Measurements from ENCODE around the gene RNF10. TPM values are rescaled to one million over a fixed set of nuclear protein-coding genes. Genes with fewer than 3 reads are reported as not detected.
"Not testable (repeated sequence)": the region's sequence is repeated elsewhere in the genome, so short reads cannot be mapped to it uniquely, and the experiment has no call there.

RNF10 gene
- 251 TPM for total RNA-seq
- long read RNA-seq, transcript RNF10-203 (17 exons, 2,671 nt), result minor isoform, 49 of 752 reads
- long read RNA-seq, transcript RNF10-201 (17 exons, 3,825 nt), result major isoform, 497 of 752 reads
- long read RNA-seq, partial matches to known transcripts, result 95 of 752 reads
- long read RNA-seq, other reads (novel, unspliced or antisense), result 111 of 752 reads

GRCh38 chr12:120534203-120534702, at the start of gene RNF10:
Gene RNF10, plus strand, starts transcription at chr12:120534356. Its CDS starts 456 bp downstream, at chr12:120534812.
- intact Hi-C loops (cut with micrococcal nuclease), result no loop called here
- ATAC-seq (peak; percentile 71), DNase-seq (peak; percentile 80)

- no peak for ATAC-seq
- DNase-seq, result no peak
- intact Hi-C loops (cut with micrococcal nuclease), result no loop called here
Observed at GRCh38 chr12:120485961-120486881, 47.9 kb upstream of the RNF10 start.

GRCh38 chr12:120487552-120487951, 46.6 kb upstream of the RNF10 start:
- intact Hi-C loops (cut with micrococcal nuclease); ATAC-seq; DNase-seq: not testable (repeated sequence)

GRCh38 chr12:120488057-120488640, 46.0 kb upstream of the RNF10 start:
- intact Hi-C loops (cut with micrococcal nuclease), result no loop called here
- ATAC-seq, result peak; percentile 40

GRCh38 chr12:120489018-120489417, 45.1 kb upstream of the RNF10 start:
- DNase-seq, result no peak
- ATAC-seq, result no peak
- intact Hi-C loops (cut with micrococcal nuclease), result no loop called here

More at GRCh38 chr12:120488057-120488640, 46.0 kb upstream of the RNF10 start:
- DNase-seq, result no peak

DNA sequence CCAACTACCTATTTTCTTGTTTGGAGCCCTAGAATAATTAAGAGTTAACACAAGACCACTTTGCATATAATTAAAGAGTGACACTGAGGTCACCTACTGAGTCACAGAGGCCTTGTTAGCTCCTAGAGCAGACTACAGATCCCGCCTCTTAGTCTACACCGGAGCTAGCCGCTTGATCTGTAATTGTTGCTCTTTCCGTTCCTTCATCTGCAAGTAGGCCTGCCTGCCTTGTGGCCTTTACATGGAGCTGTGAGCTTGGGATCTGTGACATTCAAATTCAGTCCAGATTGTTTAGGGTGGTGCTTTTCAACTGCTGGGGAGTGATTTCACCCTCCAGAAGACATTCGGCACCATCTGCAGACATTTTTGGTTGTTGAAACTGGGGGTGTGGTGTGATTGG, 43.8 kb upstream of the RNF10 start:
- ATAC-seq, result no peak

GRCh38 chr12:120490833-120491512, 43.2 kb upstream of the RNF10 start:
- DNase-seq, result peak; percentile 35
- intact Hi-C loops (cut with micrococcal nuclease), result no loop called here

More for the DNA sequence above, 43.8 kb upstream of the RNF10 start:
- no peak for DNase-seq
- intact Hi-C loops (cut with micrococcal nuclease), result no loop called here

GRCh38 chr12:120495186-120495730, 38.9 kb upstream of the RNF10 start:
- ATAC-seq (no peak), DNase-seq (no peak)
- intact Hi-C loops (cut with micrococcal nuclease), result loop anchor here (5.0 kb wide), 1 partner anchor 42 kb away; no protein-coding TSS in a partner anchor

More at GRCh38 chr12:120490833-120491512, 43.2 kb upstream of the RNF10 start:
- ATAC-seq, result no peak

DNA sequence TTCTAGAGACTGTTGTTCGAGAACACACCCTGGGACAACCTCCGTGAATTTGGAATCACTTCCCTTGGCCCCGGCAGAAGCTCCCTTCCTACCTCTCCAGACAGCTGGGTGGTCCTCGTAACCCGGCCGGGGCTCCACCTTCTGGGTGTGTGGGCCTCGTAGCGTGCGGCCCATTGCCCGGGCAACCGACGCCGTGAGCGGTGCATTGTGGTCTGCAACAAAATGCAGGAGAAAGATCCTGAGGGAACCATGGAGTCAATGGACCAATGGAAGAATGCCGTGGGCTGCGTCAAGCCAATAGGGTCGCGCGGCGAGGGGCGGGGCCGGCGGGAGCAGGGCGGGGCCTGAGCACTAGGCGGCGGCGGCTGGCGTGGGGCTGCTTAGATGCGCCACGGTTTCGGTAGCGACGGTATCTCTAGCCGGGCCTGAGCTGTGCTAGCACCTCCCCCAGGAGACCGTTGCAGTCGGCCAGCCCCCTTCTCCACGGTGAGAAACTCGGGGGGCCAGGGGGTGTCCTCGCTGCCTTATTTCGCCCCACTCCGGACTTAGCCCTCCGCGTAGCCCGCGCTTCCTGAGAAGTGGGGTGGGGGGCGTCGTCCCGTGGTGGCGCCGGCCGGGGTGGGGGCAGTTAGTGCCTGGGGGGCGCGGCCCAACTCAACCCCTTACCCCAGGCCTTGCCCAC, 38.3 kb upstream of the RNF10 start, which contains the start of gene DYNLL1:
DYNLL1 (plus strand) TSS at position 383 of the 682 bp plus-strand sequence. CDS start 309 bp downstream, outside the sequence.
- DNase-seq (peak; percentile 98), ATAC-seq (peak; percentile 98)
- intact Hi-C loops (cut with micrococcal nuclease), result loop anchor here (5.0 kb wide), 1 partner anchor 41 kb away; no protein-coding TSS in a partner anchor

DNA sequence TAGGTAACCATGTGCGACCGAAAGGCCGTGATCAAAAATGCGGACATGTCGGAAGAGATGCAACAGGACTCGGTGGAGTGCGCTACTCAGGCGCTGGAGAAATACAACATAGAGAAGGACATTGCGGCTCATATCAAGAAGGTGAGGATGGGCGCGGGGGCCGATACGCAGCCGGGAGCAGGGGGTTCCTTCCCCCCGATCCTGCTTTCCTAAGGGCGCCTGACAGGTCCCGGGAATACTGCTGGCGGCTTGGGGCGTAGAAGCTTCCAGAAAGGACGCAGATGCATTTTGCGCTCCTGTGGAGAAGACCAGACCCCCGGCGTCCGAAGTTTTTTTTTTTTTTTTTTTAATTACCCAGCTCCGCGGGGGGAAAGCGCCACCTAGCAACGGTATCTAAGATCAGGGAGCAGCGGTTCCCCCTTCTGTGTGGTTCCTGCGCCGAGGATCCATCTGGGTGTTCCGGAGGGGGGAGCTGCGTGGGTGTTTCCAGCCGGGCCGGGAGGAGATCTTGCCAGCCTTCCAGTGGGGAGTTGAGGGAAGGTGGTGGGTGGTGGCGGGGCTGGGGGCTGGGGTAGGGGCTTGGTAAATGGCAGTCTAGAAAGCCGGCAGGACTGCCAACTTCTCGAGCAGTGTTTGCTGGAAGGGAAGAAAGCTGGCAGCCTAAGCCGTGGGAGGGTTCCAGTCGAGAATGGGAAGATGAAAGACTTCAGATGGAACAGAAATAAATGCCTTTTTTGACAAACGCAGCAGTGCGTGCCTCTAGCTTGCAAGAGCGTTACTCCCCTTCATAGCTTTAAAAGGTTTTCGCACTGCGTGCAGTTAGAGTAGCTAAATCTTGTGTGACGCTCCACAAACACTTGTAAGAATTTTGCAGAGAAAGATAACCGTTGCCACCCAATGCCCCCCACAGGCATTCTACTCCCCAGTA, 37.5 kb upstream of the RNF10 start:
- DNase-seq (peak; percentile 75), ATAC-seq (peak; percentile 84)
- intact Hi-C loops (cut with micrococcal nuclease), result loop anchor here (5.0 kb wide), 1 partner anchor 41 kb away; no protein-coding TSS in a partner anchor

DNA sequence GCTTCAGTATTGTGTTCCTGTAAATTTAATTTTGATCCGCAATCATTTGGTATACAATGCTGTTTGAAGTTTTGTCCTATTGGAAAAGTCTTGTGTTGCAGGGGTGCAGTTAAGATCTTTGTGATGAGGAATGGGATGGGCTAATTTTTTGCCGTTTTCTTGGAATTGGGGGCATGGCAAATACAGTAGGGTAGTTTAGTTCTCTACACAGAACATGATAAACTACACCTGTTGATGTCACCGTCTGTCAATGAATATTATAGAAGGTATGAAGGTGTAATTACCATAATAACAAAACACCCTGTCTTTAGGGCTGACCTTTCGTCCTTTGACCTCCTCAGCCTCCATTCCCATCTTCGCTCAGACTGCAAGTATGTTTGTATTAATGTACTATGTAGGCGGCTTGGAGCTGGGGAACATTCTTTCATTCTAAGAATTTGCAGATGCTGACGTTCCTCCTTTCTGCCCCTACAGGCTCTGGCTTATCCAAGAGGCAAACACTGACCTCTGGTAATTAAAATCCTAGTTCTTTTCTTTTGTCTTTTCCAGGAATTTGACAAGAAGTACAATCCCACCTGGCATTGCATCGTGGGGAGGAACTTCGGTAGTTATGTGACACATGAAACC, 36.5 kb upstream of the RNF10 start:
- no peak for ATAC-seq
- DNase-seq, result no peak
- intact Hi-C loops (cut with micrococcal nuclease), result loop anchor here (5.0 kb wide), 1 partner anchor 40 kb away; no protein-coding TSS in a partner anchor

GRCh38 chr12:120498870-120499515, 35.2 kb upstream of the RNF10 start:
- DNase-seq (no peak), ATAC-seq (no peak)
- intact Hi-C loops (cut with micrococcal nuclease), result loop anchor here (5.0 kb wide), 1 partner anchor 38 kb away; no protein-coding TSS in a partner anchor

DNA sequence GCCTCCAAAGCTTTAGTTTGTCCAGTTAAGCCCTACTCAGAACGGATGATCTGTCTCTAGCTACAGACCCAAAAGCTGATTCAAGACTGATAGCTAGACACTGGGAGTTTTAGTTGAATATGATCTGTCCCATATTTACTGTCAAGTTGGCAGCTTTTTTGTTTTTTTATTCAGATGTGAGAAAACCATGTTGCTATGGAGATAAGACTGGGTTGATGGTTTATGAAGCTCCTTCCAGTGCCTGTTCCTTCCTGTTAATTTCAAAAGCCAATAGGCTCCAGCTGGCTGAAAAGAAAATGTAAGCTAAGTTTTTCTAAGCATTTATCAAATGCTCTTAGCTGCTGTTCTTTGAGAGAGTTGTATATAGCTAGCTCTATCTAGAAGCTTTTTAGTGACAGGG, 33.6 kb upstream of the RNF10 start:
- DNase-seq (no peak), ATAC-seq (no peak)
- intact Hi-C loops (cut with micrococcal nuclease), result no loop called here

GRCh38 chr12:120504587-120504986, 29.6 kb upstream of the RNF10 start:
- ATAC-seq (no peak), DNase-seq (no peak)
- intact Hi-C loops (cut with micrococcal nuclease), result no loop called here

- ATAC-seq, result no peak
- DNase-seq, result no peak
- intact Hi-C loops (cut with micrococcal nuclease), result no loop called here
Observed at GRCh38 chr12:120508537-120508936, 25.6 kb upstream of the RNF10 start.

DNA sequence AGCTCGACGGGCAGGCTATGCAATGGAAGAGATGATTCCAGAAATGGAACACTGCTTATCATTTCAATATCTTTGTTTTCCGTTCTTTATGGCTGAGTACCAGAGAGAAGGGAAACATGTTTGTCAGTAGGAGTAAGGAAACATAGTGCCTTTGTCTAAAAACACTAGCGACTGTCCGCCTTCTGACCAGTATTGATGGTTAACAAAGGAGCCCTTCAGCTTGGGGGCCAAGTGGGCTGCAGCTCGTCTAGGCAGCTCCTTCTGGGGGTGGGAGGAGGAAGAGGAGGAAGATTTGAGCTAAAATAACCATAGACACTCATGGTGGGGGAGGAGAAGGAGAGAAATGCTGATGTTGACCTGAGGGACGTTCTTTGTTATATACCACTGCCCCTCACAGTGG, 20.2 kb upstream of the RNF10 start:
- intact Hi-C loops (cut with micrococcal nuclease), result no loop called here
- DNase-seq, result no peak
- ATAC-seq, result no peak
